Mucosa of stomach (tissue), 1 donor: Measurements from ENCODE around the gene PNKP.

Source experiments
- H3K27me3 ChIP-seq: one replicate; pipeline ENCODE4 v1.7.0; 2013; ENCODE audit warnings: mild to moderate bottlenecking, low read length; ENCODE audit not compliant: control insufficient read depth, insufficient read depth
- H3K36me3 ChIP-seq: one replicate; pipeline ENCODE4 v1.7.0; 2013; ENCODE audit warnings: low read length; ENCODE audit not compliant: control insufficient read depth, insufficient read depth
- H3K4me1 ChIP-seq: one replicate; pipeline ENCODE4 v1.7.0; 2013; ENCODE audit warnings: mild to moderate bottlenecking, low read length; ENCODE audit not compliant: control insufficient read depth, insufficient read depth
- H3K4me3 ChIP-seq: one replicate; pipeline ENCODE4 v1.7.0; 2013; ENCODE audit warnings: low read length
- H3K9ac ChIP-seq: one replicate; pipeline ENCODE4 v1.7.0; 2013; ENCODE audit warnings: mild to moderate bottlenecking, low read length, moderate library complexity
- H3K9me3 ChIP-seq: one replicate; pipeline ENCODE4 v1.7.0; 2013; ENCODE audit warnings: mild to moderate bottlenecking, low read length, moderate library complexity; ENCODE audit not compliant: control insufficient read depth
- donor health status: Pancreatic carcinoma.

PNKP gene

DNA sequence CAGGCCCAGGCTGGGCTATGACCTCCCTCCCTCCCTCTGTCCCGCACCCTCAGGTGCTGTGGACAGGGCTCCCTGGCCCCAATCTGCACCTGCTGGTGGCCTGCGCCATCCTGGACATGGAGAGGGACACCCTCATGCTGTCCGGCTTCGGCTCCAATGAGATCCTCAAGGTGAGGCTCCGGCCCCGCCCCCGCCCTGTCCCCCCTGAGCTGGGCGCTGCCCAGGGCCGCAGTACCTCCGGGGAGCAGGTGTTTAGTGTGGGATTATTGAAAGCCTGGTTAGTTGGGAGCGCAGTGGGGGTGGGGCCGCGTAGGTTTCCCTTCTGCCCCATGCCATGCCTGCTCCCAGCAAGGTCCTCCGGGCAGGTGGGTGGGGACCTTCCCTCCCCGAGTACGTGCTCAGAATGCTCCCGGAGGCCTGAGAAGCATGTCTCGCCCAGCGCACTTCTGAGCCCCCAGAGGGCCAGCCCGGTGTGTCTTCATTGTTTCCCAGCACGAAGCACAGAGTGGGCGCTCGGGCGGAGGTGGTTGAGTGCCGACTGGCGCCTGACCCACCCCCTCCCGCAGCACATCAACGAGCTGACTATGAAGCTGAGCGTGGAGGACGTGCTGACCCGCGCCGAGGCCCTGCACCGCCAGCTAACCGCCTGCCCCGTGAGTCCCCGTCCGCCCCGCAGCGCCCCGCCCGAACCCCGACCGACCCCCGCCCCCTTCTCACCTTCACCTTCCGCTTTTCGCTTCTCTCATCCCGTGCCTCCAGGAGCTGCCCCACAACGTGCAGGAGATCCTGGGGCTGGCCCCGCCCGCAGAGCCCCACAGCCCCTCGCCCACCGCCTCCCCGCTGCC, 20.5 kb upstream of the PNKP start:
- Histone ChIP-seq H3K36me3 (peaks cover 8% of the 10 kb centered on the region), H3K9ac (no peak overlapping the region), H3K4me1 (peaks cover 14% of the 10 kb centered on the region), H3K9me3 (no peaks in the 10 kb centered on the region), H3K27me3 (peaks cover 9% of the 10 kb centered on the region), H3K4me3 (no peak overlapping the region)

DNA sequence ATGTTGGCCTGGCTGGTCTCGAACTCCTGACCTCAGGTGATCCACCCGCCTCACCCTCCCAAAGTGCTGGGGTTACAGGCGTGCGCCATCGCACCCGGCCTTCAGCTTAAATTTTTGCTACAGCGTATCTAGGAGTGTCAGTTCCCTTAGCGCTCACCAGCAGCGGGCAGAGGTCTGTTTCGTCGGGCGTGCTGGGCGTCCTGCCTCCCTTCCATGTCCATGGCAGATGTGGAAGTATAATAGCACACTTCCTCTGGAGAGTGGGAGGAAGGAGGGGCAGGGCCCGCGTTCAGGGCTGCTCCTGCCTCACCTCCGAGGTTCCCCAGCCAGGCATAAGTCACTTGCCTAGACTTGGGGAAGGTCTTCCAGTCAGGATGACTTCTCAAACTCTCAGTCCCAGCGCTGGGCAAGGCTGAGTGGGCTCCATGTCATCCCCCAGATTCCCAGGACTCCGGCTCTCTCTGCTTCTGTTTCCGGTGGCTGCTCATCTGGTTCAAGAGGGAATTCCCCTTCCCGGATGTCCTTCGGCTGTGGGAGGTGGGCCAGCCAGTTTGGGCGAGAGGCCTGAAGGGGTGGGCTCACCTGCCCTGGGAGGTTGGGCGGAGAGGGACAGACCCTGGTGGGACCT, 19.8 kb upstream of the PNKP start:
- peaks cover 14% of the 10 kb centered on the region for H3K4me1 ChIP-seq
- H3K9me3 ChIP-seq = no peaks in the 10 kb centered on the region
- no peak overlapping the region for H3K9ac ChIP-seq
- H3K4me3 ChIP-seq = no peak overlapping the region
- peaks cover 12% of the 10 kb centered on the region for H3K36me3 ChIP-seq
- H3K27me3 ChIP-seq = peaks cover 6% of the 10 kb centered on the region

DNA sequence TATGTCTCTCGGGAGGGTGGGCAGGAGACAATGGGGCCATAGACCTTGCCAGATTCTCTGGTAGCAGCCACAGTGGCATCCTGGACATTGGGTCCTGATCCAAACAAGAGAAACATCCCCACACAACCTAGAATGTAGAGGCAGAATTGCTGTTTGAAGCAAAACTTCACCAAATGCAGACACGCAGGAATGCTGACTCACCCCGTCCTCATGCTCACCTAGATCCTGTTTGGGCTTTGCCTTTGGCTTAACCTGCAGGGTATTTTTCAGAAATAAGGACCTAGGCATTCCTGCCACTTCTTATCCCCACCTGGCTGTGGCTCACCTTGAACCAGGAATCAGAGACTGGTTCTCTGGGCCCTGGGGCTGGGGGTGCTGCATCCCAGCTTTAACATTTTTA, 17.4 kb upstream of the PNKP start:
- Histone ChIP-seq H3K36me3 (peaks cover 27% of the 10 kb centered on the region), H3K4me3 (no peak overlapping the region), H3K9ac (no peak overlapping the region), H3K27me3 (no peaks in the 10 kb centered on the region), H3K9me3 (no peaks in the 10 kb centered on the region), H3K4me1 (peaks cover 9% of the 10 kb centered on the region)

DNA sequence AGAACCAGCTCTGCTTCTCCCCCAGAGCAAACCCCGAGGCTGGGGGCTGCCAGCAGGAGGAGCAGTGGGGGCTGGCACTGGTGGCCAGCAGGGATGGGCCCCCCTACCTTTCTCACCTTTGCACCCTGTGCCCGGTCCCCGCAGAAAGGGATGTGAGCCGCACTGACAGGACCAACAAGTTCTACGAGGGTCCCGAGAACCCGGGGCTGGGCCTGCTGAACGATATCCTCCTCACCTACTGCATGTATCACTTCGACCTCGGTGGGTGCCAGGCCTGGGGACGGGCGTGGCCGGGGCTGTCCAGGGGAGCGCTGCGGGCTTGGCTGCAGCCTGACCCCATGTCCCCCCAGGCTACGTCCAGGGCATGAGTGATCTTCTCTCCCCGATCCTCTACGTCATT, 16.7 kb upstream of the PNKP start:
- H3K4me1 ChIP-seq = peaks cover 8% of the 10 kb centered on the region
- no peaks in the 10 kb centered on the region for H3K9me3 ChIP-seq
- H3K36me3 ChIP-seq = peaks cover 27% of the 10 kb centered on the region
- no peak overlapping the region for H3K9ac ChIP-seq
- no peak overlapping the region for H3K4me3 ChIP-seq
- no peaks in the 10 kb centered on the region for H3K27me3 ChIP-seq

DNA sequence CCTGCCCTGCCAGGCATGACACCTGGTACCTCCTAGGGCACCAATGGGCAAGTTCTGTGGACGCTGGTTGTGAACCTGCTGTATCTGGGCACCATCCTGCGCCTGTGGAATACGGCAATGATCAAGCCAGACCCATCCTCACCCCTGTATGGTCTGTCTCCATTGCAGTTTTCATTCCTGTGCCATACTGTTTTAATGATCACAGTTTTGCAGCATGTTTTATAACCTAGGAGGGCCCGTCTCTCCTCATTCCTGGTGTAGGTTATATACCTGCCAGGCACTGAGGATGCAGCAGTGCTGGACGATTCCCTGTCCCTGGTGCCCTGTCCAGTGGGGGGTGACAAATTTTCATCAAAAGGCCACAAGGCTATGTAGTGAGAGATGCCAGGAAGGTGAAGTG, 15.7 kb upstream of the PNKP start:
- Histone ChIP-seq H3K4me3 (no peak overlapping the region), H3K9ac (no peak overlapping the region), H3K36me3 (peaks cover 30% of the 10 kb centered on the region), H3K27me3 (no peaks in the 10 kb centered on the region), H3K9me3 (no peaks in the 10 kb centered on the region), H3K4me1 (peaks cover 16% of the 10 kb centered on the region)

DNA sequence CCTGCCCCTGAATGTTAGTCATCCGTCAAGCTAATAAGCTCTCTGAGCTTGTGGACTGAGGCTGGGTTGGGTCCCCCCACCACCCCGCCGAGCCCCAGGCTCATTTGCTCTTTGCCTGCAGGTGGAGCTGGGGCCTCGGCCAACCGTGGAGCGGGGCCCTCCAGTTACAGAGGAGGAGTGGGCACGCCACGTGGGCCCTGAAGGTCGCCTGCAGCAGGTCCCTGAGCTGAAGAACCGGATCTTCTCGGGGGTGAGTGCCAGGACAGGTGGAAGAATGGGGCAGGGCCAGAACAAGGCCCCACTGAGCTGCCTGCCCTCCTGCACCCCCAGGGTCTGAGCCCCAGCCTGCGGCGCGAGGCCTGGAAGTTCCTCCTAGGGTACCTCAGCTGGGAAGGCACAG, 15.3 kb upstream of the PNKP start:
- H3K9ac ChIP-seq = no peak overlapping the region
- H3K36me3 ChIP-seq = peaks cover 30% of the 10 kb centered on the region
- H3K27me3 ChIP-seq = no peaks in the 10 kb centered on the region

DNA sequence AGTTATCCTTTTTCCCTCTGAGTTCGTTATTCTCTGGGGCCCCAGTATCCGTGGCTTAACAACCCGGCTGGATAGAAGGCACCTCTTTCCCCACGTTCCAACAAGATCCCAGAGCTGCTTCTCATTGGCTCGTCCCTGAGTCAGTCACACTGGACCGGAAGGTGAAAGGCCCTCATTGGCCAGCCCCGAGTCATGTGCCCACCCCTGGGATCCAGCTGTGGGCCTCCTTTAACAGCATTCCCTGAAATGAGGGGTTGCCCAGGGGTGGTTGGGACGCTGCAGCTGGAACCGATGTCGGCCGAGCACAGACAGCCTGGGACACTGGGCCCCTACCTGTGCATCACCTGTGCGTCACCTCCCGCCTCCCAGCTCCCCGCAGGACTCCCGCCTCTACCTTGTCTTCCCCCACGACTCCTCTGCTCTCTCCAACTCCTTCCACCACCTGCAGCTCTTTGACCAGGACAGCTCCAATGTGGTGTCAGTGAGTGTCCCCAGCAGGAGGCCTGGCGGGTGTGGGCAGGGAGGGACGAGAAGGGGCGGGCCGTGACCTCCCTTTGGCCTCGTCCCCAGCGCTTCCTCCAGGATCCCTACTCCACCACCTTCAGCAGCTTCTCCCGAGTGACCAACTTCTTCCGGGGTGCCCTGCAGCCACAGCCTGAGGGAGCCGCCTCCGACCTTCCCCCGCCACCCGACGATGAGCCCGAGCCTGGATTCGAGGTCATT, 14.5 kb upstream of the PNKP start:
- Histone ChIP-seq H3K27me3 (no peaks in the 10 kb centered on the region), H3K9ac (no peak overlapping the region), H3K4me3 (no peak overlapping the region), H3K9me3 (no peaks in the 10 kb centered on the region), H3K4me1 (peaks cover 9% of the 10 kb centered on the region), H3K36me3 (peaks cover 30% of the 10 kb centered on the region)

More for the DNA sequence above, 15.3 kb upstream of the PNKP start:
- no peaks in the 10 kb centered on the region for H3K9me3 ChIP-seq
- H3K4me1 ChIP-seq = peaks cover 13% of the 10 kb centered on the region
- no peak overlapping the region for H3K4me3 ChIP-seq

DNA sequence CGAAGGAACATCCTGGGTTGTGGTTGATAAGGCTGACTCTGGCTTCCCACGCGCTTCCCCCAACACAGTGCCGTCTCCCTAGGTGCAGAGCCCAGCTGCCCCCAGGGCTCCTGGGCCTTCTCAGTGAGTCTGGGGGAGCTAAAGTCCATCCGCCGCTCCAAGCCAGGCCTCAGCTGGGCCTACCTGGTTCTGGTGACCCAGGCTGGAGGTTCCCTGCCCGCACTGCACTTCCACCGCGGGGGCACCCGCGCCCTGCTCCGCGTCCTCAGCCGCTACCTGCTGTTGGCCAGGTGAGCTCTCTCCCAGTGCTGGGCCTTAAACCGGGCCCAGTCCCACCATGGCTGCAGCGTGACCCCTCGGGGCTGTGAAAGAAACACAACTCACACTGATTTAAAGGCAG, 13.8 kb upstream of the PNKP start:
- Histone ChIP-seq H3K27me3 (no peaks in the 10 kb centered on the region), H3K9ac (no peak overlapping the region), H3K4me3 (no peak overlapping the region), H3K4me1 (peaks cover 9% of the 10 kb centered on the region), H3K9me3 (no peaks in the 10 kb centered on the region), H3K36me3 (peaks cover 30% of the 10 kb centered on the region)

DNA sequence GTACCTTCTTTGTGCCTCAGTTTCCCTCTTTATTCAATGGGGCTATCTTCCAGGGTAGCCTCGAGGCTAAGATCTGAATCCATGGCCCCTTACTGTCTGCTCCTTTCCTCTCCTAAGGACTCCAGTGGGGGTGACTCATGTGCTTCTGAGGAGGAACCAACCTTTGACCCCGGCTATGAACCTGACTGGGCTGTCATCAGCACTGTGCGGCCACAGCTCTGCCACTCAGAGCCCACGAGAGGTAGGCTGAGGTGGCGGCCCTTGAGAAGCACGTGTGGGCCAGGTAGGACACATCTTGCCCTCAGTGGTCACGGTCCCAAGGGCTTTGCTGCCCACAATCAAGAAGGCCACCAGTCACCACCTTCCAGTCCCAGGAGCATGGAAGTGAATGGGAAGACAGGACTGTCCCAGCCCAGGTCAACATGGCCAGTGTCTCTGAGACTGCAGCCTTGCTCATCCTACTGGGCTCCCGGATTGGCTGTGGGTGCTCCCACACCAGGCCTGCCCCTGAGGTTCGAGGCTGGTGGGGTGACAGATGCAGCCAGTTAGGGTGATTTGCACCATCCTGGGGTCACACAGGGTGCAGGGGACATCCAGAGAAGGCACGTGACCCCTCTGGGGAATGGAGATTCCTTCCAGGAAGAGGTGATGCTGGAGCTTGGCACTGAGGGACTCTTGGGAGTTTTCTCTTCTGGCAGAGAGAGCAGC, 12.9 kb upstream of the PNKP start:
- no peaks in the 10 kb centered on the region for H3K27me3 ChIP-seq
- no peaks in the 10 kb centered on the region for H3K9me3 ChIP-seq
- peaks cover 30% of the 10 kb centered on the region for H3K36me3 ChIP-seq
- no peak overlapping the region for H3K4me3 ChIP-seq
- peaks cover 13% of the 10 kb centered on the region for H3K4me1 ChIP-seq
- no peak overlapping the region for H3K9ac ChIP-seq

DNA sequence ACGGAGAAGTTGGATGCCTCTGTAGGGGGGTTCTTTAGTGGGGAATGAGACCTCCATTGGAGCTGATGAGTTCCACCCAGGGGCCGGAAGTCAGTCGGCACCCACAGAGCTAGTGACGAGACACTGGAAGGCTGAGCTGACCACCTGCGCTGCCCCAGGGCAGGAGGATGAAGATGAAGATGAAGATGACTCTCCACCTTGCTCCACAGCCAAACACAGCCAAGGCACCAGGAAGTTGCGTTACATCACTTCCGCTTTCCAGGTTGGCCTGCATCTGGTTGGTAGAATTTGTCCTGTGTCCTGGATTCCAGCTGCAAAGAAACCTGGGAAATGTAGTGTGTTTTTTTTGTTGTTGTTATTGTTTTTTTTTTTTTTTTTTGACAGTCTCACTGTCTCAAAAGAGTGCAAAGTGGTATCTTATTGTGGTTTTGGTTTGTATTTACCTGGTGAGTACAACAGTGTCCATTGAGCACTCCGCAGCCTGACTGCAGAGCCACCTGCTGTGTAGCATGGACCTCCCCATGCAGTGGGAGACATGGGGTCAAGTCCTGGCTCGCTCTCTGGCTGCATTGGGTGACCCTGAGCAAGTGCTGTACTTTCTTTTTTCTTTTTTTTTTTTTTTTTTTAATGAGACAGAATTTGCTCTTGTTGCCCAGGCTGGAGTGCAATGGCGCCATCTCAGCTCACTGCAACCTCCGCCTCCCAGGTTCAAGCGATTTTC, 12.0 kb upstream of the PNKP start:
- Histone ChIP-seq H3K36me3 (peaks cover 30% of the 10 kb centered on the region), H3K9ac (no peak overlapping the region), H3K9me3 (no peaks in the 10 kb centered on the region), H3K4me1 (peaks cover 16% of the 10 kb centered on the region), H3K27me3 (no peaks in the 10 kb centered on the region), H3K4me3 (no peak overlapping the region)

DNA sequence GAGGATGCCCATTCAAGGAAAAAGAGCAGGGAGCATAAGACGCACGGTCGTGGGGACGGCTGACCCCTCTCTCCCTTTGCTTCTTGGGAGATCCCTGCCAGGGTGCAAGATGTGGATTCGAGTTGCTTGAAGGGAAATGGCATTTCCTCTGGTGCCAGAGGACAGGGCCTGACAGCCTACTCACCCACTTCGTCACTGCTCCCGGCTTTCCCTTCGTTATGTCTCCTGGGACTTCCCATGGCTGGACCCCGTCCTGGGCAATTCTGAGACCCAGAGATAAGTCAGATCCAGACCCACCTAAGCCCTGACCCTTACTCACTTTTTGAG, 11.3 kb upstream of the PNKP start:
- no peak overlapping the region for H3K9ac ChIP-seq
- H3K4me3 ChIP-seq = peak overlapping the region; percentile 81
- H3K27me3 ChIP-seq = no peaks in the 10 kb centered on the region
- H3K9me3 ChIP-seq = no peaks in the 10 kb centered on the region
- peaks cover 16% of the 10 kb centered on the region for H3K4me1 ChIP-seq
- H3K36me3 ChIP-seq = peaks cover 30% of the 10 kb centered on the region
